Esophagus (tissue), 2 donors: ENCODE data around the gene THAP3. TPM values are rescaled to one million over a fixed set of nuclear protein-coding genes. Genes with fewer than 3 reads are reported as not detected.
"Not testable (repeated sequence)": the region's sequence is repeated elsewhere in the genome, so short reads cannot be mapped to it uniquely, and the experiment has no call there.

ENCODE experiments used
- H3K27ac ChIP-seq, 2 donors: one replicate each; pipeline ENCODE4 v1.5.1; 2013; ENCODE audit warnings: low read depth in 2 of 2, mild to moderate bottlenecking in 2 of 2, inconsistent platforms in 1 of 2, low read length in 1 of 2, moderate library complexity in 1 of 2
- H3K27me3 ChIP-seq, 2 donors: one replicate each; pipeline ENCODE4 v1.6.1; 2013; ENCODE audit warnings: low read length in 2 of 2, control low read depth in 1 of 2, mild to moderate bottlenecking in 1 of 2; ENCODE audit not compliant: insufficient read depth in 2 of 2, control insufficient read depth in 1 of 2
- H3K36me3 ChIP-seq, 2 donors: one replicate each; pipeline ENCODE4 v1.6.1; 2013; ENCODE audit warnings: low read length in 1 of 2; ENCODE audit not compliant: control insufficient read depth in 2 of 2, insufficient read depth in 2 of 2
- H3K4me1 ChIP-seq, 2 donors: one replicate each; pipeline ENCODE4 v1.6.1; 2013; ENCODE audit warnings: low read length in 1 of 2; ENCODE audit not compliant: control insufficient read depth in 2 of 2, insufficient read depth in 2 of 2
- H3K4me3 ChIP-seq, 2 donors: one replicate each; pipeline ENCODE4 v1.5.1; 2013; ENCODE audit warnings: low read length in 2 of 2, mild to moderate bottlenecking in 2 of 2, low read depth in 1 of 2, moderate library complexity in 1 of 2
- H3K9me3 ChIP-seq, 2 donors: one replicate each; pipeline ENCODE4 v1.6.1; 2013; ENCODE audit warnings: mild to moderate bottlenecking in 2 of 2, low read depth in 1 of 2, low read length in 1 of 2, moderate library complexity in 1 of 2; ENCODE audit not compliant: control insufficient read depth in 2 of 2, insufficient read depth in 1 of 2
- WGBS, 2 donors: extraction: QIAGEN DNeasy Blood & Tissue Kit; methylation state at CpG; one replicate each; pipeline ENCODE4 v1.1.7; 2013; 5-methylcytosine and 5-hydroxymethylcytosine counted together
- polyA plus RNA-seq, 2 donors: library from polyadenylated mRNA; stranded (reverse); fragments of 200-250 nt; gene quantifications; one replicate each; pipeline ENCODE4 v1.2.3, GENCODE V29; 2013
- donor health status: healthy with polysubstance abuse.
- donor health status: Bipolar disorder and iron deficiency.

Gene THAP3
- polyA plus RNA-seq, 2 donors, result 10.5 to 18.1 TPM

GRCh38 chr1:6634371-6635052 lies 9.8 kb downstream of the THAP3 start:
- Histone ChIP-seq H3K4me3 (no peak overlapping the region), H3K27me3 (no peaks in the 10 kb centered on the region), H3K27ac (no peak overlapping the region), H3K9me3 (no peaks in the 10 kb centered on the region), H3K4me1 (peaks cover 0 to 2% of the 10 kb centered on the region in 2 donors), H3K36me3 (peaks cover 3 to 55% of the 10 kb centered on the region in 2 donors)
- 61% methylated on average over 29 of the region's 29 CpGs for WGBS, 2 donors

DNA sequence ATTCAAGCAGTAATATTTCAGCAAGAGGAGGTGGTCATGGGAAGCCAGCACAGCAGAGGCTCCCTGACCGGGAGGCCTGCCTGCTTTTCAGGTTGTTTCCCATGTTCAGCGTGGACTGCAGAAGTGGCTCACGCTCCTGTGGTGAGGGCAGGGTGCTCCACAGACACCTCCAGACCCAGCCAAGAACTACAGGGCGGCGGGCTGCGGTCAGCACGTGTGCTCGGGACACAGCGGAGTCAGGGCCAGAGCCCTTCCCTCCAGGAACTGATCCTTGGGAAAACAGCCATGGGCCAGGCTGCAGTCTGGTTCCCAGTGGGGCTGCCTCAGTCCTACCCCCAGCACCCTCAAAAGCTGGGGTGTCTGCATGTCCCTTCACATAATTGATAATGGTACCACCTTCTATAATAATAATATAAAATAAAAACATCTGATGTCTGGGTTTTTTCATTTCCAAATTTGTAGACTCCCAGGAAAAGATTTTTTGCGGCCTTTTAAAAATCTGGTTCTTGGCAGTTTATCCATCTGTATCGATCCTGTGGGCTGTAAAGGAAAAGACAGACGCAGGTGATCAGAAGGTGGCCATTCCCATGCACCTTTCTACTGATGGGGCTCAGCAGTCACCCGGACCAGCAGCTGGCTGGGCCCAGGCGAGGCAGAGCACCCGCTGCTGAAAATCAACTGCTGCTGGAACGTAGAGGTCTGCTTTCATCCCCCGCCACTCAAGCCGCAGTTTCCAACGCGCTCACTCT lies 10.7 kb downstream of the THAP3 start:
- WGBS, 2 donors, result 86 to 89% methylated on average over 20 of the region's 20 CpGs
- Histone ChIP-seq H3K27me3 (no peaks in the 10 kb centered on the region), H3K4me3 (no peak overlapping the region), H3K36me3 (peaks cover 6 to 52% of the 10 kb centered on the region in 2 donors), H3K9me3 (no peaks in the 10 kb centered on the region), H3K4me1 (peaks cover 0 to 2% of the 10 kb centered on the region in 2 donors), H3K27ac (no peak overlapping the region)

- no peaks in the 10 kb centered on the region for H3K27me3 ChIP-seq
- H3K4me1 ChIP-seq, result peaks cover 0 to 2% of the 10 kb centered on the region in 2 donors
- no peak overlapping the region for H3K27ac ChIP-seq
- peaks cover 6 to 52% of the 10 kb centered on the region in 2 donors for H3K36me3 ChIP-seq
- 77 to 79% methylated on average over 16 of the region's 16 CpGs for whole genome bisulfite sequencing, 2 donors
- H3K4me3 ChIP-seq, result no peak overlapping the region
- no peaks in the 10 kb centered on the region for H3K9me3 ChIP-seq
These were observed 11.5 kb downstream of the THAP3 start for GRCh38 chr1:6635910-6636760.

DNA sequence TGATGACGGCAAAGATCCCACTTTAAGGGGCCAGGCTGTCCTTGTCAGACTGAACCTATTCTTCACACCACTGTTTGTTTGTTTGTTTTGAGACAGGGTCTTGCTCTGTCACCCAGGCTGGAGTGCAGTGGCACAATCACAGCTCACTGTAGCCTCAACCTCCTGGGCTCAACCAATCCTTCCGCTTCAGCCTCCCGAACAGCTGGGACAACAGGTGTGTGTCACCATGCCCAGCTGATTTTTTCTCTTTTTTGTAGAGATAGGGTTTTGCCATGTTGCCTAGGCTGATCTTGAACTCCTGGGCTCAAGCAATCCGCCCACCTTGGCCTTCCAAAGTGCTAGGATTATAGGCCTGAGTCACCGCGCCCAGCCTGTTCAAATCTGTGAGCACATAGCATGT lies 12.1 kb downstream of the THAP3 start:
- not testable (repeated sequence) for H3K27ac ChIP-seq, H3K4me1 ChIP-seq, H3K27me3 ChIP-seq, H3K4me3 ChIP-seq, H3K9me3 ChIP-seq
- H3K36me3 ChIP-seq, result peaks cover 6 to 55% of the 10 kb centered on the region in 2 donors
- 78 to 89% methylated on average over 6 of the region's 6 CpGs for WGBS, 2 donors

GRCh38 chr1:6637770-6638169 lies 13.1 kb downstream of the THAP3 start:
- H3K4me3 ChIP-seq, result no peak overlapping the region
- 71 to 91% methylated on average over 9 of the region's 9 CpGs for WGBS, 2 donors
- H3K9me3 ChIP-seq, result no peaks in the 10 kb centered on the region
- no peak overlapping the region for H3K27ac ChIP-seq
- peaks cover 0 to 2% of the 10 kb centered on the region in 2 donors for H3K4me1 ChIP-seq
- no peaks in the 10 kb centered on the region for H3K27me3 ChIP-seq
- H3K36me3 ChIP-seq, result peaks cover 3 to 49% of the 10 kb centered on the region in 2 donors

GRCh38 chr1:6638226-6638625 lies 13.6 kb downstream of the THAP3 start:
- H3K9me3 ChIP-seq, result no peaks in the 10 kb centered on the region
- no peak overlapping the region for H3K27ac ChIP-seq
- H3K4me3 ChIP-seq, result no peak overlapping the region
- no peaks in the 10 kb centered on the region for H3K27me3 ChIP-seq
- no peaks in the 10 kb centered on the region for H3K4me1 ChIP-seq
- peaks cover 5 to 47% of the 10 kb centered on the region in 2 donors for H3K36me3 ChIP-seq
- 48 to 55% methylated on average over 18 of the region's 18 CpGs for WGBS, 2 donors

- 91 to 95% methylated on average over 3 of the region's 3 CpGs for WGBS, 2 donors
- not testable (repeated sequence) for H3K27me3 ChIP-seq, H3K4me1 ChIP-seq, H3K9me3 ChIP-seq, H3K27ac ChIP-seq, H3K4me3 ChIP-seq
- peaks cover 8 to 38% of the 10 kb centered on the region in 2 donors for H3K36me3 ChIP-seq
These were observed 16.2 kb downstream of the THAP3 start for GRCh38 chr1:6640867-6641266.

- 93 to 94% methylated on average over 7 of the region's 7 CpGs for WGBS, 2 donors
- Histone ChIP-seq H3K4me3 (no peak overlapping the region), H3K4me1 (no peaks in the 10 kb centered on the region), H3K27ac (no peak overlapping the region), H3K9me3 (no peaks in the 10 kb centered on the region), H3K27me3 (no peaks in the 10 kb centered on the region), H3K36me3 (peaks cover 7 to 18% of the 10 kb centered on the region in 2 donors)
These were observed 20.4 kb downstream of the THAP3 start for GRCh38 chr1:6645018-6645417.

GRCh38 chr1:6646499-6647148 lies 22.0 kb downstream of the THAP3 start:
- WGBS, 2 donors, result 60 to 61% methylated on average over 10 of the region's 10 CpGs
- H3K36me3 ChIP-seq, result peaks cover 6 to 22% of the 10 kb centered on the region in 2 donors
- no peak overlapping the region for H3K4me3 ChIP-seq
- H3K9me3 ChIP-seq, result no peaks in the 10 kb centered on the region
- H3K4me1 ChIP-seq, result no peaks in the 10 kb centered on the region
- no peak overlapping the region for H3K27ac ChIP-seq
- H3K27me3 ChIP-seq, result no peaks in the 10 kb centered on the region
